GM19238 (cell line): ENCODE measurements around the gene PLIN5.
A peak's percentile ranks its signal among the peaks of the same experiment; 100 is the strongest.
"Not testable (repeated sequence)": the region's sequence is repeated elsewhere in the genome, so short reads cannot be mapped to it uniquely, and the experiment has no call there.

Source experiments
- DNase-seq: peaks from one replicate; pipeline ENCODE4 v3.0.0; 2011; ENCODE audit warnings: low spot score; ENCODE audit not compliant: insufficient read length

PLIN5 gene

DNA sequence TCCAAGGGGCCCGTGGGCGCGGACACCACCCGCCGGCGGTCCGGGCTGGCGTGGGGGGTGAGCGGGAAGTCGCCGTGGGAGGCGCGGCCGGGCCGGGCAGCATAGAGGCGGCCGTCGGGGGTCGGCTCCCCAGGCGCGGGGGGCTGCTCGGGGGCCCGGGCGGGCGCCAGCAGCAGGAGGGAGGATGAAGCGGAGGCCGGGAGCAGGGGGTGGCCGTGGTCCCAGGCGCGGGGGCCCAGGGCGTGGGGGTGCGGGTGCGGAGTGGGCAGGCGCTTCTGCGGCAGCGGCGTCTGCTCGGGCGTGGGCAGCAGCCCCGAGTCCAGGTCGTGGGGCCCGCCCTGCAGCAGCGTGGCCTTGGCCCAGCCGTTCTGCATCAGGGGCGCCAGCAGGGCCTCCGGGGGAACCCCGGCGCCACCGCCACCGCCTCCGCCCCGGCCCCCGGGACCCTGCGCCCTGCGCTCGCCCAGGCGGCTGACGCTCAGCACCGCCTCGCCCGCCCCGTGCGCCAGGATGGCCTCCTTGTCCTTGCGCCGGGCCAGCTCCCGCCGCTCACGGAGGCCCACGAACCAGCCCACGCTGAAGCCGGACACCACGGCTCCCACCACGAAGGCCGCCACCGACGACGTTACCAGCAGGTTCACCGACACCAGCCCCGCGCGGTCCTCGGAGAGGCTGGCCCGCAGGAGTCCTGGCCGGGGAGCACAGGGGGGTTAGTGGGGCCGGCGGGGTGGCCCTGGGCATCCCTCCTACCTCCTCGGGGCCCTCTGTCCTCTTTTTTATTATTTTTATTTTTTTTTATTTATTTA lies 9.0 kb upstream of the PLIN5 start:
- DNase-seq, result no peak

DNA sequence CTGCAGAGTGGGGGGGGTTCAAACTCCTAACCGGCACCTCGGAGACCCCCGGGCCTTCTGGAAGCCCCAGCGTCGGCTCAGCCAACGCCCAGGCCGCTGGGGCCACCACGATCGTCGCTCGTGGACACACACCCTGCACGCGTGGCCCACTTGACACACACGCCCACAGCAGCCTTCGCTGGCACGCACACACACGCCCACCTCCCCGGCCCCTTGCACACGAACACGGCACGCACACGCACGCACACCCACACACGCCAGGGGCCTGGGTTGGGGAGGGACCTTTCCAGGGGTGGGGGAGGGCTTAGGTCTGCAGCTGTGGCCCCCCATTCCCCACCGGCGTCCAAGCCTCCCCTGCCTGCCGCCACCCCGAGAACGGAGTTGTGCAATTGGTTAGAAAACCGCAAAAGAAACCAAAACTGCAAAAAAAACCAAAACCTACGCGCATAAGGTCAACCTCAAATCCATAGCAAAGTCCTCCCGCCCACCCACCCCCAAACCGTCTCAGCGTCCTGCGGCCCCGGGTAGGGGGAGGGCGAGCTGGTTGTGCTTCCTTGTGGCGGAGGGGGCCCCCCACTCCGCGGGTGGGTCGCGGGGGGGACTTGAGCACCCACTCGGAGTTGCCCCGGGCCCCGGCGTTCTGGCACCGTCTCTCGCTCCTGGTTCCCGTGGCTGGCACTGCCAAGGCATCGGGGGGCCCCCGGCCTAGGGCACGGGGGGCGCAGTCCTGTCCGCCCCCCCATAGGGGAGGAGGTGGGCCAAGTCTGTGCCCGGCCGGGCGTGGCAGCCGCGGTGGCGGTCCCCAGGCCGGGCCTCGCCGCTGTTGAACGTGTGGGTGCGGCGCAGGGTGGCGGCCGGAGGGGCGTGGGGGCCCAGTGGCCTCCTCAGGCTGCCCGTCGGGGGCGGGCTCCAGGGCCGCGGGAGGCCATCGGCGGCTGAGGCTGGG lies 8.1 kb upstream of the PLIN5 start:
- DNase-seq, result no peak

DNA sequence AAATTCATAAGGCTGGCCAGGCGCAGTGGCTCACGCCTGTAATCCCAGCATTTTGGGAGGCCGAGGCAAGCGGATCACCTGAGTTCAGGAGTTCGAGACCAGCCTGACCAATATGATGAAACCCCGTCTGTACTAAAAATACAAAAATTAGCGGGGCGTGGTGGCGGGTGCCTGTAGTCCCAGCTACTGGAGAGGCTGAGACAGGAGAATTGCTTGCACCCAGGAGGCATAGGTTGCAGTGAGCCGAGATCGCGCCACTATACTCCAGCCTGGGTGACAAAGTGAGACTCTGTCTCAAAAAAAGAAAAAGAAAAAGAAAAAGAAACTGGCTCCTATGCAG lies 6.8 kb upstream of the PLIN5 start:
- not testable (repeated sequence) for DNase-seq

DNA sequence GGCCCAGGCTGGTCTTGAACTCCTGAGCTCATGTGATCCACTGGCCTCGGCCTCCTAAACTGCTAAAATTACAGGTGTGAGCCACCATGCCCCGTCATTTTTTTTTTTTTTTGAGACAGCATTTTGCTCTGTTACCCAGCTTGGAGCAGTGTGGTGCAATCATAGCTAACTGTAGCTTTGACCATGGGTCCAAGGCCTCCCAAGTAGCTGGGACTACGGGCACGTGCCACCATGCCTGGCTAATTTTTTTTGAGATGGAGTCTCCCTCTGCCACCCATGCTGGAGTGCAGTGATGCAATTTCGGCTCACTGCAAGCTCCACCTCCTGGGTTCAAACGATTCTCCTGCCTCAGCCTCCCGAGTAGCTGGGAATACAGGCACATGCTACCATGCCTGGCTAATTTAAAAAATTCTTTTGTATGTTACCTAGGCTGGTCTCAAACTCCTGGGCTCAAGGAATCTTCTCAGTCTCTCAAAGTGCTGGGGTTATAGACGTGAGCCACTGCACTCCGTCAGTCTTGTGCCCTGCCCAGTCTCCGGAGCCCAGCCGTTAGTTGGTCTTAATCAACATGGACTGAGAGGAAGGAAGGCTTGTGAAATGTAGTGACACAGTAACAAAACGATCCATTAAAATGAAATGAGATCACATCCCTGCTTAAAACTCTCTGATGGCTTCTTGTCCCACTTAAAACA lies 6.2 kb upstream of the PLIN5 start:
- DNase-seq, result no peak

DNA sequence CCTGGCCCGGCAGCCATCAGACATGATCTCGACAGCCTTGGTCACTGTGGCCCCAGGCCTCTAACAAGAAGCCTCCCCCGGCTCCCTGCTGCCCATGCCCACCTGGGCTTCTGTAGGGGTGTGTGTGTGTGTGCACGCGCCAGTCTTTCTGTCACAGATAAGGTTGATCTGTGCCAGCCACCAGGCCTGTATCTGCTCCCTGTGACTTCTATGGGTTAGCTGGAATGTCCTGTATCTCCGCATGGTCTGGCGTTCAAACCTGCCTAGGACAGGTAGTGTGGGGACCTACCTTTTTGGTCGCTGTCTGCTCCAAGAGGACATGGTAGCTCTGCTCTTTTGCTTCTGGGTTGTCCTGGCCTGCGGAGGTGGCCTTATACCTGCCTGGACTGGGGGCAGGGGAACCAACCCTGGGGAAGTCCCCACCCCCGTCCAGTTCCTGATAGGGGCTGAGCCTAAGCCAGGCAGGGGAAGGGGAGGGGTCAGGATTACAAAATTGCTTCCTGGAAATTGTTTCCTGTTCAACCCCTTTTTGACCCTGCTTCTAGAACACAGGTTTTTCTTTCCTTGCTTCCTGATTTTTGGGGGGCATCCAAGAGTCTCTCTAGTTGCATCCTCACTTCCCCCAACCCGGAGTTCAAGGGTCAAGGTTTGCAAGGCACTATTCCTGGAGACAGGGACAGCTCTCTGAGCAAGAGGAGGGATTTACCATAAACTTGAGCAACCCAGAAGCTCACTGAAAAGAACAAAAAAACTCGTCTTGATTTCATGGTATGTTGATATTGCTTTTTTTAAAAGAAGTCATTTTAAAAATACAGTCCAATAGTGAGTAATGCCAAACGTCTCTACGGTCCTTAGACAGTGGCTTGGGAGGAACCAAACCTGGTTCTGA lies 4.9 kb upstream of the PLIN5 start, which contains the start of gene LRG1:
LRG1 (minus strand) TSS at position 344 of the 889 bp plus-strand sequence; CDS start at position 321, 23 bp downstream.
- no peak for DNase-seq

DNA sequence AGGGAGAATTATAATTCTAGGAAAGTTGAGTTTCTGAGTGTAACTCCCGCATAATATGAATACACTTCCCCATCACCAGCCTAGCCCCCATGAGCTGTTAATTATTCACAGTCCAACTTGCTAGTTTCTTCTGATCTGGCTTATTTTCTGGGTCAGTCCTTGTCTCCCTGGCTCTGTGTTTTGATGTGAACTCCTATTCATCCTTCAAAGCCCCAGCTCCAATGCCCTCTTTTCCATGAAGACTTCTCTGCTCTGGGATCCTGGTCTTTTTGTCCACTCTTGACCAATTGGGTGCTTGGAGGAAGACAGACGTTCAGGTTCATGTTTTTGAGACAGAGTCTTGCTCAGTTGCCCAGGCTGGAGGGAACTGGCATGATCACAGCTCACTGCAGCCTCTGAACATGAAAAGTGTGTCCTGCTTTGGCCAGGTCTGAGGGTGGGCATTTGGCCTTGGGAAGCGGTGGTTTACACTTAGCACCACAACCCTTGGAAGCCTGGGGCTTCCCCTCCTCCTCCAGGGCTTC lies 4.2 kb upstream of the PLIN5 start:
- no peak for DNase-seq

DNA sequence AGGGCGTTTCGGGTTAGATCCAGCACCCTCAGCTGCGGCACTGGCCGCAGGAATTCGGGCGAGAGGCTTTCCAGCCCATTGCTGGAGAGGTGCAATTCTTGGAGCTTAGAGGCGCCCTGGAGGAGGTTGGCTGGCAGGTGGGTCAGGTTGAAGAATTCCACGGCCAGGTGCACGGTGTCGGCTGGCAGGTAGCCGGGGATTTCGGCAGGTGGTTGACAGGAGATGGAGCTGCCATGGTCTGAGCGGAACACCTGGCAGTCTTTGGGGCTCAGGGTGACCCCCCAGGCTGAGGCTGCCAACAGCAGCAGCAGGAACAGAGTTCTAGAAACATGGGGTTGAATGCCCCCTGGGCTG lies 3.6 kb upstream of the PLIN5 start:
- DNase-seq, result no peak

DNA sequence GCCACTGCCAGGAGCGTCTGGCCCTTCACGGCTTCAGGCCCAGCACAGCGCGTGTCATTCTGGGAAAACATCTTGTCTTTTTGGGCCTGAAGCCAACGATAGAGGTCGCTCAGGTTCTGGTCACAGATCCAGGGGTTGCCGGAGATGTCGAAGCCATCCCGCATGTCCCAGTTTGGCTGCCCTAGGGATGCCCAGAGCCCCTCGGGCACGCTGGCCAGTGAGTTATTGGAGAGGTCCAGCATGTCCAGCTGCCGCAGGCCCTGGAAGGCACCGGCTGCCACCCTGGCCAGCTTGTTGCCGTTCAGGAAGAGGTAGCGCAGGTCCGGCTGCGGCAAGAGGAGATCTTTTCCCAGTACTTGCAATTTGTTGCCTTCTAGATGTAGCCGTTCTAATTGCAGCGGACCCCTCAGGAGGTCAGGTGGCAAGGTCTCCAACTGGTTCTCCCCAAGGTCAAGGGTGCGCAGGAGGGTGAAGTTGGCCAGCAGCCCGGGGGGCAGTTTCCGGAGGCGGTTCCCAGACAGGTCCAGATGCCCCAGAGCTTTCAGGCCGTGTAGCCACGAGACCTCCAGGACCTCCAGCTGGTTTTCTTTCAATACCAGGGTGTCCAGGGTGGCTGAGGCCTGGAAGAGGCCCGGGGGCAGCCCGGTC lies 3.1 kb upstream of the PLIN5 start:
- DNase-seq, result no peak

DNA sequence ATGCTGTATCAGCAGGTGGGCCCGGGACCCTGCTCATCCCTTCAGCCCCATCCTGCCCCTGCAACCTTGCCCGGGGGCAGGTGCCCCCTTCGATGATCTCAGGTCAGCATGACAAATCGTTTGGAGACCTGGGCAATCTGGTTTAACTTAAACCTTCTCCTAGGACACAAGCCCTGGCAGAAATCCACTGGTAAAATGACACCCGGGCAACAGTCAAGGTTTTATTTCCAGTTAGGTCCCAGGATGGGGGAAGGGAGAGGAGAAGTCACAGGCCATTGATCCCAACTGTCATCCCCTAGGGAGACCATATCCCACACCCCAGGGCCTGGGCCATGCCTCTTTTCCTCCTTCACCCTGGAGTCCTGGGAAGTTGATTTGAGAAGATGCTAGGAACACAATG lies 1.8 kb upstream of the PLIN5 start:
- no peak for DNase-seq

DNA sequence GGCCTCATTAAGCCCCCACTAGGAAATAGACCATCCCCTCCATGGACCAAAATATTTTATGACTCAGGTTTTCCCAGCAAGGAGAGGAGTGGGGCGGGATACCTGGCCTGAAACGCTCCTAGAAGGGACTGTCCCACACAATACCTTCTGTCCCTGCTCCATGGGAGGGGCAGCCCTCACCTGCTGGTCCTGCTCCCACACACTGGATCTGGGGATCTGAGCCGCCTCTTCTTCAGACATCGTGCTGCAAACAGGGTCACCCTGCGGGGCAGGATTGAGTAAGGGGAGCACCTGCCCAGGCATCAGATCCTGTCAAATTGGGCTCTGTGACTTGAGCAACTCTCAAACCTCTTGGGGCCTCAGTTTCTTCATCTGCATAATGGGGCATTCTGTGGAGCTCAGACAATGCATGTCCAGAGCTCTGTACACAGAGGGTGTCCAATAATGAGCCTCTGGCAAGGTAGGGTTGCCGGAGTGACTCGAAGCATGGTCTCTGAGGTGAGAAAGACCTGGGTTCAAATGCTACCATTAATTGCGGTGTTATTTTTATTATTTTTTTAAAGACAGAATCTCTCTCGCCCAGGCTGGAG lies 1.1 kb downstream of the PLIN5 start:
- no peak for DNase-seq

DNA sequence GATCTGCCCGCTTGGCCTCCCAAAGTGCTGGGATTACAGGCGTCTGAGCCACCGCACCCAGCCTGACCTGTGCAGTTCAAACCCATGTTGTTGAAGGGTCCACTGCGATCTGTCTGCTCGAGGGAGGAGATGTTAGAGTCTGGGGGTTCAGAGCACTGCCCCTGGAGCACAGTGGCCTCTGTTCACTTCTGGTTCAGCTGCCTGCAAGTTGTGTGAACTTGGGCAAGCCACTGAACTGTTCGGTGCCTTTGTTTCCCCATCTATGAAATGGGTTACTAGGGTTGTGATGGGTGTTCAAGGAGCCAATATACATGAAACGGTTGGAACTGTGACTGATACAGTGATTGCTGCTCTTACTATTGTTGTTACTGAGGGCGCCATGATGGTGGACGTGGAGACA lies 1.7 kb downstream of the PLIN5 start:
- no peak for DNase-seq

DNA sequence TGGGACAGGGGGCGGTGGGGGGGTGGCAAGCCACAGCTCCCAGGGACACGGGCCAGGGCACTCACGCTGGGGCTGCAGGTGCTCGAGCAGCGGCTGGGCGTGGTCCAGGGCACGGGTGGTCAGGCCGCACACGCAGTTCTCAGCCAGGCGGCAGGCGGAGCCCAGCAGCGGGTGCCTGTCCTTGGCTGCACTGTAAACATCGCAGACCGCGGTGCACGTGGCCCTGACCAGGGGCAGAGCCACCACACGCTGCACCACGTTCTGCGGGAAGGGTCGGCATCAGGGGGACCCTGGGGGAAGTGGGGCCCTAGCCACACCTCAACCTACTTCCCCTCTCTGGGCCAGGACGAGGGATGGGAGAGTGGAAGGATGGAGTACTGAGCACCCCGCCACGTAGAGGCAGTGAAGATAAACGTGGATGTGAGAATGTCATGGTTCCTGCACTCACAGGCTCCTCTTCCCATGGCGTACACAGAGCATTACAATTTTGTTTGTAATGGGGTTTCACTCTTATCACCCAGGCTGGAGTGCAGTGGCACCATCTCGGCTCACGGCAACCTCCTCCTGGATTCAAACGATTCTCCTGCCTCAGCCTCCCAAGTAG lies 3.4 kb downstream of the PLIN5 start:
- DNase-seq, result no peak

DNA sequence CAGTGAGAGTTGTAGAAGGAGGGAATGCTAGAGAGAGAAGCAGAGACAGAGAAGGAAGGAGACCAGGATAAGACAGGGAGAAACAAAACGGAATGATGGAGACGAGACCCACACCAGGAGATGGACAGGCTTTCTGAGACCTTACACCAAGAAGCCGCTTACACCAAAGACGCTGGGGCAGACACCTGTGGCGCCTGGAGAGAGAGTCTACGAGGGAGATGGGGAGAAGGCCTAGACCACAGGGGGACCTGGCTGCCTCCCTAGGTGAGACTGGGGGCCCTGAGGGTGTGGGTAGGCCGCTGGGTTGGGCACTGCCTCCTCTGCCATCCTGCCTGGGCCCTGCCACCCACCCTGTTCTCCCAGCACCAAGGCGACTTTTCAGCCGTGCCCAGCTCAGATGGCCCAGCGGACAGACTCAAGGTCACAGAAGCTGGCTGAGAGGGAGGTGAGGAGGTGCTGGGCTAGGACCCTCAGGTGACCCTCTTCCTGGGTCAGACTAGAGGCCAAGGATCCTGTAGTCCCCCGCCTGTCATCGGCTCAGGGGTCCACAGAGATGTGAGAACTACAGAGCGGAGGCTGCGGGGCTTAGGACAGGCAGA lies 5.0 kb downstream of the PLIN5 start:
- no peak for DNase-seq

DNA sequence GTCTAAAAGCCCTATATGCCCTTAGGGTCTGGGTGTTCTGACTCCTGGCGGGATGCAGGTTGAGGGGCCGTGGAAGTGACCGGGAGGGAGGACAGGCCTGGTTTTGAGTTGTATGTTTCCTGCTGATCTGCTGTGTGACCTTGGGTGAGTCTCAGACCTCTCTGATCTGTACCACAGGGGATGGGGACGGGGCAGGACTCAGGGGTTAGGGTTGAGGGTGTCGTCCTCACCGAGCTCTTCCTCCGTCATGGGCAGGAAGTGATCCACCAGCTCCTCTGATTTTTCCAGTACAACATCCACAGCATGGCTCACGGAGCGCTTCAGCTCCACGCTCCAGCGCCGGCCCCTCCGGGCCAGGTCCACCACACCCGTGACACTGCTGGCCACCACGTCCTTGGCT lies 6.2 kb downstream of the PLIN5 start:
- DNase-seq, result no peak

DNA sequence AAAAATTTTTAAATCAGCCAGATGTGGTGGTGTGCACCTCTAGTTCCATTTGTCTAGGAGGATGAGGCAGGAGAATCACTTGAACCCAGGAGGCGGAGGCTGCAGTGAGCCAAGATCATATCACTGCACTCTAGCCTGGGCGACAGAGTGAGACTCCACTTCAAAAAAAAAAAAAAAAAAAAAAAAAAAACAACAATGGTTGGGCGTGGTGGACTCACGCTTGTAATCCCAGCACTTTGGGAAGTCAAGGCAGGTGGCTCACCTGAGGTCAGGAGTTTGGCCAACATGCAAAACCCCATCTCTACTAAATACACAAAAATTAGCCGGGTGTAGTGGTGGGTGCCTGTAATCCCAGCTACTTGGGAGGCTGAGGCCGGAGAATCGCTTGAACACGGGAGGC lies 7.6 kb downstream of the PLIN5 start:
- not testable (repeated sequence) for DNase-seq

DNA sequence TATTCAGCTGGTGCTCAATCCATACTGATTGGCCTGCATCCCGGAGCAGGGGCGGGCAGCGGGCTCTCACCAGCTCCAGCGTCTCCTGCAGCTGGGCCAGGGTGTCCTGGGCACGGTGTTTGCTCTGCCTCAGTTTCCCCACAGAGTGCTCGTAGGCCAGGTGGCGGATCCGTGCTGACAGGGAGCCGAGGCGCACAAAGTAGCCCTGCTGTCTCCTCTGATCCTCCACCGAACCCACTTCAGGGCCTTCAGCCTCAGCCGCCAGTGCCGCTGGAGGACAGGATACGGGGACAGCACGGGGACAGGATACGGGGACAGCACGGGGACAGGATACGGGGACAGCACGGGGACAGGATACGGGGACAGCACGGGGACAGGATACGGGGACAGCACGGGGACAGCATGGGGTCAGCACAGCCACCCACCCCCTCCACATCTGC lies 9.4 kb downstream of the PLIN5 start:
- DNase-seq, result no peak

DNA sequence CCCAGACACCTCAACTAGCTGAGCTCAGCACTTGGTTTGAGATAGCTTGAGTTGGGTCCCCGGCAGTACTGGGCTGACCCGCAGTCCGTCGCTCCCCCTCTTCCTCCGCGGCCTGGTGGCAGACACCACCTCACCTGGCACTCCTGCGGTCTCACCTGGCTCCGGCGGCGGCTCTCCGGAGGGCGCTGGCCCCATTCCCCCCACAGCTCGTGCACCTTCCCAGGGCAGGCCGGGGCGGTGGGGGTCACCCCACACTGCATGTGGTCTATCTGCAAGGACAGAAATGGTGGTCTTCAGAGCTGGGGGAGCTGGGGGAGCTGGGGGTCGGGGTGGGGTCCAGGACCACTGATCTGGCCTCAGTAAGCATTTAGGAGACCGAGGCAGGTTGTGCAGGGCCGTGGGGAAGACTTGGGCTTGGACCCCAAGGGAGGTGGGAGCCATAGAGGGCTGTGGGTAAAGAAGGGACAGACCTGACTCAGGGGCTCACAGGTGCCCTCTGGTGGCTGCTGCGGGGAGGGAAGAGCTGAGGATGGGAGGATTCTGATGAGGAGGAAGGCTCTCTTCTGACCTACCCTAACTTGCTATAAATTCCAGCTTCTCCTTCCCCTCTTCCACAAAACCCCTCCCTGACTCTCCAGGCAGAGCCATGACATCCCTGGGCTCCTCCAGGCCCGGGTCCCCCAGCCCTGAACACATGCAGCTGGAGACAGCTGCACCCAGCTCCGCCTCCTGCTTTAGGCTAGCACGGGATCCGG lies 10.0 kb downstream of the PLIN5 start:
- peak; percentile 44 for DNase-seq
